GM12878 (cell line): ENCODE data around the gene GPSM1. TPM values are rescaled to one million over a fixed set of nuclear protein-coding genes. Genes with fewer than 3 reads are reported as not detected.

Source experiments
- ATAC-seq: fragments of 200-7000 bp; cut with Tn5 transposase; 3 replicates; pipeline ENCODE4 v1.9.1; 2020; ENCODE audit warnings: mild to moderate bottlenecking, moderate library complexity
- BruUV-seq: library from RNA; stranded (reverse); fragments of 400-500 nt; replicated peaks from 2 replicates; lab custom pipeline; 2021; lab: Mats Ljungman, UMichigan
- CTCF ChIA-PET: fragments of 300-600 bp; sonication (Branson Sonifier 250); formaldehyde crosslinking; extraction: SDS; loops from one replicate; lab custom pipeline; 2021; ENCODE audit warnings: inconsistent platforms; lab: Yijun Ruan, JAX
- POLR2A ChIA-PET: fragments of 350-600 bp; formaldehyde crosslinking; extraction: SDS; loops from one replicate; lab custom pipeline; 2021; ENCODE audit warnings: inconsistent platforms; lab: Charles Lee
- RAD21 ChIA-PET: fragments of 300-600 bp; sonication (Branson Sonifier 250); formaldehyde crosslinking; loops from one replicate; lab custom pipeline; 2023; ENCODE audit warnings: antibody characterized with exemption; ENCODE audit not compliant: unreplicated experiment; lab: Charles Lee
- SMC1A ChIA-PET: fragments of 300-600 bp; sonication (Branson Sonifier 250); formaldehyde crosslinking; loops from one replicate; lab custom pipeline; 2023; ENCODE audit not compliant: unreplicated experiment, uncharacterized antibody; lab: Charles Lee
- DNase-seq: peaks from one replicate; pipeline ENCODE4 v3.0.0-alpha.2; 2011; ENCODE audit warnings: low read depth, low spot score
- FAIRE-seq: peaks from 3 replicates; lab custom pipeline; 2011; peaks lifted over from hg19 to GRCh38; lab: Jason Lieb, UNC
- H2AFZ ChIP-seq: 2 replicates; pipeline ENCODE4 v1.6.0; 2011; ENCODE audit warnings: low read depth, low read length, control low read depth; ENCODE audit not compliant: control insufficient read depth
- H3K27ac ChIP-seq: 2 replicates; pipeline ENCODE4 v1.5.1; 2011; ENCODE audit warnings: control low read depth; ENCODE audit not compliant: control insufficient read depth, insufficient read depth
- H3K27me3 ChIP-seq, 2 experiments: replicated peaks in 1 of 2; 2 replicates each; pipeline versions ENCODE4 v1.6.0 to v1.6.1; 2011; ENCODE audit warnings: low read length in 1 of 2; ENCODE audit not compliant: control insufficient read depth in 2 of 2, insufficient read depth in 2 of 2
- H3K36me3 ChIP-seq, 2 experiments: 2 replicates each; pipeline ENCODE4 v1.5.1; 2011; ENCODE audit warnings: low read length in 1 of 2; ENCODE audit not compliant: control insufficient read depth in 2 of 2, insufficient read depth in 2 of 2
- H3K4me1 ChIP-seq: 2 replicates; pipeline ENCODE4 v1.6.1; 2011; ENCODE audit warnings: mild to moderate bottlenecking, low read length, moderate library complexity, mixed read lengths; ENCODE audit not compliant: control insufficient read depth, insufficient read depth
- H3K4me2 ChIP-seq: 2 replicates; pipeline ENCODE4 v1.6.0; 2011; ENCODE audit warnings: control low read depth; ENCODE audit not compliant: control insufficient read depth, insufficient read depth
- H3K4me3 ChIP-seq: fragments of 200-600 bp; sonication (generic); 2 replicates; pipeline ENCODE4 v1.5.1; 2016
- H3K79me2 ChIP-seq: 2 replicates; pipeline ENCODE4 v1.6.0; 2011; ENCODE audit warnings: low read length; ENCODE audit not compliant: control insufficient read depth, insufficient read depth
- H3K9ac ChIP-seq: 2 replicates; pipeline ENCODE4 v1.8.0; 2011; ENCODE audit warnings: low read length, control low read depth, mixed read lengths; ENCODE audit not compliant: control insufficient read depth, insufficient read depth
- H3K9me3 ChIP-seq: replicated peaks from 3 replicates; pipeline ENCODE4 v1.5.1; 2011; ENCODE audit warnings: mild to moderate bottlenecking, low read length; ENCODE audit not compliant: control insufficient read depth, insufficient read depth
- H4K20me1 ChIP-seq: 2 replicates; pipeline ENCODE4 v1.6.0; 2011; ENCODE audit not compliant: control insufficient read depth, insufficient read depth
- BCL11A ChIP-seq: IDR thresholded peaks from 2 replicates; pipeline ENCODE4 v1.6.1; 2011; ENCODE audit warnings: low read depth, low read length
- BMI1 ChIP-seq: fragments of 450-650 bp; IDR thresholded peaks from 2 replicates; pipeline ENCODE4 v1.6.1; 2016; ENCODE audit warnings: mild to moderate bottlenecking, moderate library complexity, borderline replicate concordance
- CEBPZ ChIP-seq: fragments of 150-350 bp; IDR thresholded peaks from 2 replicates; pipeline ENCODE4 v1.6.1; 2016; ENCODE audit warnings: low read depth, low read length
- IRF3 ChIP-seq: fragments of 450-650 bp; IDR thresholded peaks from 2 replicates; pipeline ENCODE4 v1.6.1; 2014; ENCODE audit warnings: mild to moderate bottlenecking
- KAT2A ChIP-seq: conservative IDR thresholded peaks from 2 replicates; pipeline ENCODE4 v1.6.1; 2011; ENCODE audit warnings: low read depth, low read length; ENCODE audit not compliant: control insufficient read depth
- MAX ChIP-seq: IDR thresholded peaks from 2 replicates; pipeline ENCODE4 v1.6.1; 2012; ENCODE audit warnings: low read depth, low read length, improper control_type of control experiment
- MXI1 ChIP-seq: fragments of 150-350 bp; IDR thresholded peaks from 2 replicates; pipeline ENCODE4 v1.6.1; 2011; ENCODE audit warnings: low read depth, mild to moderate bottlenecking, inconsistent platforms, low read length, improper control_type of control experiment
- PRDM15 ChIP-seq: fragments of 450-650 bp; formaldehyde crosslinking; IDR thresholded peaks from 2 replicates; pipeline ENCODE4 v1.4.0; 2020; ENCODE audit warnings: mild to moderate bottlenecking, moderate library complexity
- RELA ChIP-seq: fragments of 450-650 bp; IDR thresholded peaks from 2 replicates; pipeline ENCODE4 v1.8.0; 2014; ENCODE audit warnings: borderline replicate concordance; ENCODE audit not compliant: partially characterized antibody
- ZNF207 ChIP-seq: fragments of 450-650 bp; IDR thresholded peaks from 2 replicates; pipeline ENCODE4 v1.6.1; 2014; ENCODE audit warnings: antibody characterized with exemption, mild to moderate bottlenecking, borderline replicate concordance
- ZNF592 ChIP-seq: fragments of 450-650 bp; IDR thresholded peaks from 2 replicates; pipeline ENCODE4 v1.6.1; 2017; ENCODE audit warnings: mild to moderate bottlenecking, moderate library complexity
- WGBS: methylation state at CpG from one replicate; pipeline ENCODE4 v1.1.6; 2016; ENCODE audit warnings: low lambda C conversion rate; ENCODE audit not compliant: insufficient replicate concordance, insufficient coverage; ENCODE audit errors: missing lambda C conversion rate; 5-methylcytosine and 5-hydroxymethylcytosine counted together
- in situ Hi-C: fragments of 300-500 bp; cut with MboI; formaldehyde crosslinking; loops from 9 replicates; pipeline ENCODE4 v1.14.3; 2018; ENCODE audit warnings: mixed read lengths
- intact Hi-C: fragments of 100-400 bp; cut with micrococcal nuclease; formaldehyde crosslinking; loops from one replicate; pipeline ENCODE4 v1.14.2; 2022; ENCODE audit not compliant: unreplicated experiment
- polyA plus RNA-seq, 11 experiments: library from polyadenylated mRNA; depleted of rRNA in 4 of 11; unstranded in 6 of 11; stranded (reverse) in 5 of 11; fragments of >200 nt; fragmentation: Nextera tagmentation in 4 of 11; fragmentation: Illumina TruSeq in 1 of 11; extraction: Ambion mirVana in 4 of 11; extraction: Trizol in 1 of 11; gene quantifications; 1 replicate in 1 of 11; 2 replicates in 10 of 11; pipeline versions ENCODE4 v1.2.1 to v1.2.3, GENCODE V29; 2011 to 2016; ENCODE audit warnings: inconsistent platforms in 2 of 11, missing spikeins in 2 of 11, low read depth in 1 of 11
- total RNA-seq, 4 experiments: library from RNA; depleted of rRNA in 3 of 4; stranded (reverse); fragments of >200 nt in 3 of 4; fragmentation: Illumina TruSeq in 1 of 4; extraction: Trizol in 1 of 4; gene quantifications; 2 replicates each; pipeline versions ENCODE4 v1.2.1 to v1.2.3, GENCODE V29; 2013 to 2021

GPSM1 gene
- total and polyA plus RNA-seq, 10 of the 15 experiments (the other 5 are each of a cell fraction or from before 2014, with no cell fraction given), result 0.04 to 0.10 (median 0.10) TPM; not detected in 7

- ChIA-PET RAD21 (interaction anchor here (1.6 kb wide), 1 partner anchor 107 kb away, joined by 6 read pairs; no protein-coding TSS in a partner anchor), CTCF (interaction anchor here (1.4 to 2.2 kb wide), 2 partner anchors 9 to 107 kb away, joined by 7 to 9 read pairs; no protein-coding TSS in a partner anchor), SMC1A (no interaction called here), POLR2A (no interaction called here)
- H3K9me3 ChIP-seq, result no peaks in the 10 kb centered on the region
- no peaks in the 10 kb centered on the region for H3K4me1 ChIP-seq
- in situ Hi-C loops, result no loop called here
- WGBS, result 24% methylated on average over 14 of the region's 14 CpGs
- no TSS peak for BruUV-seq
- H3K27ac ChIP-seq, result no peak overlapping the region
- H3K4me3 ChIP-seq, result no peak overlapping the region
- no peak for ATAC-seq
- peaks cover 0 to 2% of the 10 kb centered on the region in 2 experiments; a peak in 2 of 4 replicates for H3K27me3 ChIP-seq
- no peaks in the 10 kb centered on the region for H3K36me3 ChIP-seq
- H3K79me2 ChIP-seq, result no peaks in the 10 kb centered on the region
- no peak overlapping the region for H3K4me2 ChIP-seq
- intact Hi-C loops, result no loop called here
- no peak for FAIRE-seq
- H4K20me1 ChIP-seq, result no peaks in the 10 kb centered on the region
- no peak for DNase-seq
- H2AFZ ChIP-seq, result no peak overlapping the region
- H3K9ac ChIP-seq, result no peak overlapping the region
- TF ChIP-seq BMI1, result no peak
- no peak for TF ChIP-seq IRF3
- TF ChIP-seq ZNF207, result no peak
- TF ChIP-seq ZNF592, result no peak
- TF ChIP-seq KAT2A, result no peak
- no peak for TF ChIP-seq MAX
- no peak for TF ChIP-seq PRDM15 (CRISPR knock-in tag)
- TF ChIP-seq BCL11A, result no peak
- no peak for TF ChIP-seq CEBPZ
- no peak for TF ChIP-seq MXI1
- no peak for TF ChIP-seq RELA
Observed at GRCh38 chr9:136277746-136278145, 49.6 kb upstream of the GPSM1 start.
